ENCODE data around the gene NKIRAS1.
A peak's percentile ranks its signal among the peaks of the same experiment; 100 is the strongest.

DNA sequence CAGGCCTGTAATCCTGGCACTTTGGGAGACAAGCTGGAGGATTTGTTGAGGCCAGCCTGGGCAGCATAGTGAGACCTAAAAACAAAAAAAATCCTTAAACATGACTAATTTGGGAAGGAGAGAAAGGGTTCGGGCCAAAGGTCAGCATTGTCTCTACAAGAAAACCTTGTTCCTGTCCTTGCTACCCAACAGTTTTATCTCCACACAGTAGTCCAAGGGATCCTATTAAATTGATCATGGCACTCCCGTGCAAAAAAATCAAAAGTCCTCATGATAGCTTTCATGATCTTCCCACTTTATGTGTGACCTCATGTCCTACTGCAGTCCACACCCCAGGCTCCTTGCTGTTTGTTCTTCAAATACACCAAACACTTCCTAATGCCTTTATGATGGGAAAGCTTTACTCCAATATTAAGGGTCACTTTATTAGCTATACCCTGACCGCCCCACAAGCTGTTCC lies 4.3 kb upstream of the NKIRAS1 start:
- TF ChIP-seq REST (IDR thresholded peaks at IDR 0.05; ENCODE audit: insufficient read depth in 1 of 2, low read depth in 2 of 2, low read length in 2 of 2) (no peak), POLR2AphosphoS5 (IDR thresholded peaks at IDR 0.05; ENCODE audit: low read depth, low read length) (peak; percentile 55; the same call in 1 of the 2 replicates)

Data from PFSK-1 (cell line).